ENCODE results near the gene SDC4. TPM values are rescaled to one million over a fixed set of nuclear protein-coding genes. Genes with fewer than 3 reads are reported as not detected.

SDC4 gene
- total RNA-seq, 1 experiment from 2014 or later = 114 TPM

DNA sequence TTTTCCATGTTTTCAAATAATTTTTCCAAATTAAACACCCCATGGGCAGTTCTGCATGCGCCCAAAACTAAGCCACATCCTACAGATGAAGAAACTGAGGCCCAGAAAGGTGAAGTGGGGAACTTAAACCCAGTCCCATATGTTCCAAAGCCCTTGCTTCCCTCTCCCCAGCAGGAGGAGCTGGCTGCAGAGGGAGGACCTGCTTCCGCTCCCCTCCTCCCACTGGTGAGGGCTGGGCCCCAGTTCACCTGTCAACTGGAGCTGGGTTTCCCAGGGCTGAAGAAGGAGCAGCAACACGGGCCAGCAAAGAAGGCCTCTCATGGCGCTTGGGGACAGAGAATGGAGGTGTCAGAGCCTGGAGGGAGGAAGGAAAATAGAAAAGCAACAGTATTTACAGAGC, 43.0 kb downstream of the SDC4 start:
- Histone ChIP-seq H3K4me2 (no peak overlapping the region), H3K27me3 (ENCODE audit: insufficient read depth, low read depth) (no peaks in the 10 kb centered on the region), H3K9me3 (ENCODE audit: insufficient read depth, low read depth) (no peaks in the 10 kb centered on the region), H3K4me3 (no peak overlapping the region), H3F3A (ENCODE audit: insufficient read depth, low read depth) (no peaks in the 10 kb centered on the region), H3K4me1 (replicated peaks; ENCODE audit: insufficient read depth) (no peaks in the 10 kb centered on the region), H3K27ac (no peak overlapping the region), H2AFZ (no peak overlapping the region), H3K36me3 (ENCODE audit: low read depth) (no peaks in the 10 kb centered on the region), H3K79me2 (ENCODE audit: low read depth) (no peaks in the 10 kb centered on the region), H3K9me2 (ENCODE audit: insufficient read depth) (no peaks in the 10 kb centered on the region), H4K20me1 (ENCODE audit: insufficient read depth) (no peaks in the 10 kb centered on the region)
- intact Hi-C loops (cut with micrococcal nuclease; ENCODE audit: unreplicated experiment) = no loop called here
- ChIA-PET CTCF (interaction anchor here (0.6 to 1.3 kb wide), 4 partner anchors 11 to 466 kb away, joined by 3 to 7 read pairs (median 4); no protein-coding TSS in a partner anchor), POLR2A (ENCODE audit: unreplicated experiment) (no interaction called here)
- BruUV-seq (replicated peaks) = no TSS peak
- TF ChIP-seq, protein P1, sequence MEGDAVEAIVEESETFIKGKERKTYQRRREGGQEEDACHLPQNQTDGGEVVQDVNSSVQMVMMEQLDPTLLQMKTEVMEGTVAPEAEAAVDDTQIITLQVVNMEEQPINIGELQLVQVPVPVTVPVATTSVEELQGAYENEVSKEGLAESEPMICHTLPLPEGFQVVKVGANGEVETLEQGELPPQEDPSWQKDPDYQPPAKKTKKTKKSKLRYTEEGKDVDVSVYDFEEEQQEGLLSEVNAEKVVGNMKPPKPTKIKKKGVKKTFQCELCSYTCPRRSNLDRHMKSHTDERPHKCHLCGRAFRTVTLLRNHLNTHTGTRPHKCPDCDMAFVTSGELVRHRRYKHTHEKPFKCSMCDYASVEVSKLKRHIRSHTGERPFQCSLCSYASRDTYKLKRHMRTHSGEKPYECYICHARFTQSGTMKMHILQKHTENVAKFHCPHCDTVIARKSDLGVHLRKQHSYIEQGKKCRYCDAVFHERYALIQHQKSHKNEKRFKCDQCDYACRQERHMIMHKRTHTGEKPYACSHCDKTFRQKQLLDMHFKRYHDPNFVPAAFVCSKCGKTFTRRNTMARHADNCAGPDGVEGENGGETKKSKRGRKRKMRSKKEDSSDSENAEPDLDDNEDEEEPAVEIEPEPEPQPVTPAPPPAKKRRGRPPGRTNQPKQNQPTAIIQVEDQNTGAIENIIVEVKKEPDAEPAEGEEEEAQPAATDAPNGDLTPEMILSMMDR (conservative IDR thresholded peaks at IDR 0.05) = no peak
- no peak for TF ChIP-seq EZH2 (IDR thresholded peaks at IDR 0.05; ENCODE audit: low read depth)
- no peak for DNase-seq

DNA sequence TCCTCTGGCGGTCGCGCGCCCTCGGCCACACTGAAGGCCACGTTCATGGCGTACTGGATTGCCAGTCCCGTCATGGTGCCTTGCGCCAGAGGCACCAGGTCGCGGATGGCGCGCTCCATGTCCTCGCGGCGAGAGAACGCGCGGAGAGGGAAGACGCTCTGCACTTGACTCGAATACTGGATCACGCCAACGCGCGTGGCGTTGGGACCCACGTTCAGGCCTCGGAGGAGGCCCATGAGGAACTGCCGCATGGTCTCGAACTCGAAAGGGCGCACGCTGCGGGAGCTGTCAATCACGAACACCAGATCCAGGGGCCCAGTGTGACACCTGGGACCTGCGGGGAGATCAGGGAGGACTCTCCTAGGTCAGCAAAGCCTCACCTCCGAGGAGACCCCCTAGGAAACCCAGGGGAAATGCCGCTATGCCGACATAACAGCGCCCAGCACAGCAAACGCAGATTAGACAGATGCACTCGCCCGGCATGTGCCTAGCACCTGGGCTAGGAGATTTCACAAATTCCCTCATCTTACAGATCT, 43.7 kb downstream of the SDC4 start:
- POLR2A ChIA-PET (ENCODE audit: unreplicated experiment) = no interaction called here

GRCh38 chr20:45303586-45304463, 44.4 kb downstream of the SDC4 start:
- no peaks in the 10 kb centered on the region for H3F3A ChIP-seq (ENCODE audit: insufficient read depth, low read depth)
- H3K36me3 ChIP-seq (ENCODE audit: low read depth) = no peaks in the 10 kb centered on the region
- H3K27me3 ChIP-seq (ENCODE audit: insufficient read depth, low read depth) = no peaks in the 10 kb centered on the region
- no peak overlapping the region for H3K4me3 ChIP-seq
- H3K4me2 ChIP-seq = no peak overlapping the region
- POLR2A ChIA-PET (ENCODE audit: unreplicated experiment) = interaction anchor here (0.6 kb wide), 2 partner anchors 199 to 258 kb away, joined by 6 to 7 read pairs; no protein-coding TSS in a partner anchor
- intact Hi-C loops (cut with micrococcal nuclease; ENCODE audit: unreplicated experiment) = no loop called here
- H3K4me1 ChIP-seq (replicated peaks; ENCODE audit: insufficient read depth) = no peaks in the 10 kb centered on the region
- BruUV-seq (replicated peaks) = no TSS peak
- H3K9me2 ChIP-seq (ENCODE audit: insufficient read depth) = no peaks in the 10 kb centered on the region
- no peak overlapping the region for H2AFZ ChIP-seq
- no peak overlapping the region for H3K27ac ChIP-seq
- no peaks in the 10 kb centered on the region for H3K9me3 ChIP-seq (ENCODE audit: insufficient read depth, low read depth)
- H3K79me2 ChIP-seq (ENCODE audit: low read depth) = no peaks in the 10 kb centered on the region
- no peak for DNase-seq
- CTCF ChIA-PET = interaction anchor here (1.1 kb wide), 1 partner anchor 10 kb away, joined by 5 read pairs; no protein-coding TSS in a partner anchor
- H4K20me1 ChIP-seq (ENCODE audit: insufficient read depth) = no peaks in the 10 kb centered on the region
- TF ChIP-seq, protein P1 (conservative IDR thresholded peaks at IDR 0.05) = no peak
- no peak for TF ChIP-seq EZH2 (IDR thresholded peaks at IDR 0.05; ENCODE audit: low read depth)

More for the DNA sequence above, 43.7 kb downstream of the SDC4 start:
- TF ChIP-seq, protein P1 (conservative IDR thresholded peaks at IDR 0.05) = no peak
- TF ChIP-seq EZH2 (IDR thresholded peaks at IDR 0.05; ENCODE audit: low read depth) = no peak
- Histone ChIP-seq H3K4me1 (replicated peaks; ENCODE audit: insufficient read depth) (no peaks in the 10 kb centered on the region), H3K4me2 (no peak overlapping the region), H2AFZ (no peak overlapping the region), H3F3A (ENCODE audit: insufficient read depth, low read depth) (no peaks in the 10 kb centered on the region), H4K20me1 (ENCODE audit: insufficient read depth) (no peaks in the 10 kb centered on the region), H3K4me3 (no peak overlapping the region), H3K27ac (no peak overlapping the region), H3K9me3 (ENCODE audit: insufficient read depth, low read depth) (no peaks in the 10 kb centered on the region), H3K27me3 (ENCODE audit: insufficient read depth, low read depth) (no peaks in the 10 kb centered on the region), H3K9me2 (ENCODE audit: insufficient read depth) (no peaks in the 10 kb centered on the region), H3K36me3 (ENCODE audit: low read depth) (no peaks in the 10 kb centered on the region), H3K79me2 (ENCODE audit: low read depth) (no peaks in the 10 kb centered on the region)
- DNase-seq = no peak
- intact Hi-C loops (cut with micrococcal nuclease; ENCODE audit: unreplicated experiment) = no loop called here
- CTCF ChIA-PET = interaction anchor here (1.3 kb wide), 1 partner anchor 10 kb away, joined by 4 read pairs; no protein-coding TSS in a partner anchor
- BruUV-seq (replicated peaks) = no TSS peak

All from PC-9 (cell line).